ENCODE results near the gene SMYD5.
"Not testable (repeated sequence)": the region's sequence is repeated elsewhere in the genome, so short reads cannot be mapped to it uniquely, and the experiment has no call there.

Gene SMYD5

DNA sequence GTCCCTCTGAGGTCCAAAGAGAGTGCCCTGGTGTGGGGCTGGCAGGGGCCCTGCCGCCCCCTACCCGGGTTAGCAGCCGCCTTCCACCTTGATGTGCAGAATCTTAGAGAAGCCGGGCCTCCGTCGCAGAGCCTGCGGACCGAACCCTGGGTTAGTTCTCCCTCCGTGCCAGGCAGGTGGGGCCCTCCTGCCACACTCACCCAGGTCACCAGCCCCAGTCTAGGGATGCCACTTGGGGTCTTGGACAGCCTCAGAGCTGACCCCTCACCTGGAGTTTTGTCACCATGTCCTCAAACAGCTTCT is 44.8 kb downstream of the SMYD5 start:
- no peak for DNase-seq (ENCODE audit: low read depth in 1 of 2, low spot score in 1 of 2)

DNA sequence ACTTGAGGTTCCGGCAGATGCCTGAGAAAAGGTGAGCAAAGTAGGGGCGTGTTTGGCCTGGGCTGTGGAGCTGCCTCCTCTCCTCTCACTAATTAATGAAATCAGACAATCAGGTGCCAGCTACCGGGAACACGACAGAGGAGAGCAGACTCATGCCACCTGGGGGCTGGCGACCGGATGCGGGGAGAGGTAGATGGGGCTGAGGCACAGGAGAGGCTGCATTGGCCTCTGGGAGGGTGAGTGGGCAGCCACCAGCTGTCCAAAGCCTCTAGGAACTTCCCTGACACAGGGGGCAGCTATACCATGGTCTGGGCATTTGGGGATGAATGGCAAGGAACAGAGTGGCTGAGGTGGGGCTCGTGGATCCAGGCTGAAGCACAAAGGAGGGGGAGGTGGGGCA is 45.2 kb downstream of the SMYD5 start:
- DNase-seq (ENCODE audit: low read depth in 1 of 2, low spot score in 1 of 2), result no peak

DNA sequence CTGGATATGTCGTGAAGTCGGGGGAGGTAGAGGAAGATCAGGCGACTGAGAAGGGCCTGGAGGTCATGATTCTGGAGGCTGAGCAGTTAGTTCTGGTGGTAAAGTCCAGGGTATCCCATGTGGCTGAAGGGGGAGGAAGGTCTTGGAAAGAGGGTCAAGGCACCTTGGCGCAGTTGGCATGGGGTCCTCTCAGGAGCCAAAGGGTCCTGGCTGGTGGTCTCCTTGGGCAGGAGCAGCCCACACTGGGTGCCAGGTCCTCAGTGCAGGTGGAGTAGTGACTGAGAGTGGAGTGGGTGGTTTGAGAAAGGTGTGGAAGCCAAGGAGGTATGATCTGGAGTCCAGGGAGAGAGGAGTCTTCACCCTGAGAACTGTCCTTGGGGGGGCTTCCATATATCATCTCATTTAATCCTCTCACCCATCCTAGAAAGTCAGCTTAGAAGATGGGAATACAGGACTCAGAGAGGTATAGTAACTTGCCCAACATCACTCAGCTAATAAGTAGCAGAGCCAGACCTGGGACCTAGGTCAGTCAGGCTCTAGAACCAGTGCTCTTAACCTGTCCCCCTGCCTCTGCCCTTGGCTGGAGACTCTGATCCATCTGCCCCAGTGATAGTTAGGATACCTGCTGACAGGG is 45.8 kb downstream of the SMYD5 start:
- no peak for DNase-seq (ENCODE audit: low read depth in 1 of 2, low spot score in 1 of 2)

DNA sequence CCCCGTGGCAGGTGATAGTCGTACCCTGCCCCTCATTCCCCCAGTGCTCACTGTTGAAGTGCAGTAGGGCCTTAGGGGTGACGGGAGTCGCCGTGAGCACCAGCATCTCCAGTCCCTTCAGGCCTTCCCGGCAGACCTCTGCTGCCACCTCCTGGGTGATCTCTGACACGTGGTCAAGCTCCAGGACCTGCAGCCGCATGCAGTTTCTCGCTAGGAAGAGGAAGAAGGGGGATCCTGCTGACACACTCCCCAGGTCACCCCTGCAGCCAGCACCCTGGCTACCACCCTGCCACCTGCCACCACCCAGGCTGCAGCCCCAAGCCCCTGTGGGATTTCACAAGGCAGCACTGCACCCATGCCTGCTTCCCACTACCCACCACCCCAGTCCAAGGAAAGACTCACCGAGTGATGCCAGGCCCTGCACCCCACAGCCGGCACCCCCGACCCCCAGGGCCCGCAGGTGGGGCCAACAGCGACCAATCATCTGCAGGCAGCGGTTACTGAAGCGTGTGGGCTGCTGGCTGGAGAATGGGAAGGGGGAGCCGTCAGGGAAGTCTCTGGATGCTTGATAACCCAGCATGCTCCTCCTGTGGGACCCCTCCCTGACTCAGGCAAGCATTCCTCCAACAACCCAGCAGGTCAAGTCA is 46.4 kb downstream of the SMYD5 start:
- DNase-seq (ENCODE audit: low read depth in 1 of 2, low spot score in 1 of 2), result no peak

DNA sequence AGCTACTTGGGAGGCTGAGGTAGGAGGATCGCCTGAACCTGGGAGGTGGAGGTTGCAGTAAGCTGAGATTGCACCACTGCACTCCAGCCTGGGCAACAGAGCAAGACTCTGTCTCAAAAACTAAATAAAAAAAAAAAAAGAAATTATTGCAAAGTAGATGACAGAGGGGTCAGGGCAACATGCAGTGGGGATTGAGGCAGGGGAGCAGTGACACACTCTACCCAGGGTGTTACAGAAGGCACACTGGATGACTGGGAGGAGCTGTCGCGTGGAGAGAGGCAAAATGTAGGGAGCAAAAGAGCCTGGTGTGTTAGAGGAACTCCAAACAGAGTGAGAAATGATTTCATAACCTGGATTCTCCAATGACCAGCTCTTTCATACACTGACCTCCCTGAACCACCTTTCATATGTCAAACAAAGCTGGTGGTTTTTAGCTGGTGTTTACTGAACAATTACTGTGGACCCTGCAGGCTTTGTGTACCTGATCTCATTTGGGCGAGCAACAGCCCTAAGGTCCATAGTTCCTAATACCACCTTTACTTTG is 48.1 kb downstream of the SMYD5 start:
- no peak for DNase-seq (ENCODE audit: low read depth in 1 of 2, low spot score in 1 of 2)

DNA sequence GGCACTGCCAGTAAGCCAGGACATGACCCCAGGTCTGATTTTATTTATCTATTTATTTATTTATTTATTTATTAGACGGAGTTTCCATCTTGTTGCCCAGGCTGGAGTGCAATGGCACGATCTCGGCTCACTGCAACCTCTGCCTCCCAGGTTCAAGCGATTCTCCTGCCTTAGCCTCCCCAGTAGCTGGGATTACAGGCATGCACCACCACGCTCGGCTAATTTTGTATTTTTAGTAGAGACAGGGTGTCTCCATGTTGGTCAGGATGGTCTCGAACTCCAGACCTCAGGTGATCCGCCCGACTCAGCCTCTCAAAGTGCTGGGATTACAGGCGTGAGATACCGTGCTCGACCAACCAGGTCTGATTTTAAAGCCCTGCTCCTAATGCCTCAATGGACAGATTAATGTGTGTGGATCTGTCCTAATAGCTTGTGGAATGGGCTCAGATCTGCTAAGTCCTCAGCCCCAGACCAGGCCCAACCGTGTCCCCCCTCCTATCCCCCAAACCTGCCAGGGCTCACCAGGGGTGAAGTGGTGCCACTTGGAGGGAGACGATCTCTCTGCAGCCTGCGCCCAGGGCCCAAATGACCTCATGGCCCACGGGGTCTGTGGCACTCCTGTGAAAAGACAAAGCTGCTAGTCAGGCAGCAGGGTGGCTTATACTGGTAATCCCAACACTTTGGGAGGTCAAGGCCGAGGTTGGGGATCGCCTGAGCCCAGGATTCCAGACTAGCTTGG is 48.8 kb downstream of the SMYD5 start:
- DNase-seq (ENCODE audit: low read depth in 1 of 2, low spot score in 1 of 2), result not testable (repeated sequence)

DNA sequence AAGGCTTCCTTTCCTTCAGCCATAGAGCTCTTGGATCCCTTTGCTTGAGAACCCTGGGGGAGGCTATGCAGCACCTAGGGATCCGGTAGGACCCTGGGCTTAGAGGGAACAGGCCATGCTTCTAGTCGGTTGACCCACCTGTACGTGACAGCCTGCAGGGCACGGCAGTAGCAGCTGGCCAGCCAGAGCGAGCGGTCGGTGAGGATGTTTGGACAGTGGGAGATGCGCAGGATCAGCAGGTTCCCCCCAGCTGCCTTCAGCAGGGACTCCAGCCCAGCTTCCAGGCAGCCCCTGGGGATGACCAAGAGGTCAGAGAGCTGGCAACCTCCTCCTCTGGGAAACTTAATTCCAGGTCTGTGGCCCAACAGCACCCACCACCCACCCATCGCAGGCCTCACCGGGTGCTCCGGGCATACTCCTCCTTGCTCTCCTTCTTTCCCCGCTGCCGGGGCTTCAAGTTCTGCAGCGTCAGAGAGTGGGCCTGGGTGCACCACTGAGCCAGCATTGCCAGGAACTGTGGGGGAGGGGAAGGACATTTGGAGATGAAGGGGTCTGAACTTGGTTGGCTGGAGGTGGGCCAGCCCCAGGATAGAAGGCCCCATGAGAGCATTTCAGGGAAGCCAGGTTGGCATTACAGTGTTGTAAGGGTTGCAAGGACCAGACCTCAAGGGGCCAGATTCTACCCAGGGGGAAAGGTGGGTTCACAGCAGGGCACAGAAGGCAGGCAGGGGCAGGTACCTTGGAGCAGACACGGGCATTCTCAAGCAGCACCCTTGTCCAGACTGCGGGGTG is 49.7 kb downstream of the SMYD5 start:
- DNase-seq (ENCODE audit: low read depth in 1 of 2, low spot score in 1 of 2), result no peak

DNA sequence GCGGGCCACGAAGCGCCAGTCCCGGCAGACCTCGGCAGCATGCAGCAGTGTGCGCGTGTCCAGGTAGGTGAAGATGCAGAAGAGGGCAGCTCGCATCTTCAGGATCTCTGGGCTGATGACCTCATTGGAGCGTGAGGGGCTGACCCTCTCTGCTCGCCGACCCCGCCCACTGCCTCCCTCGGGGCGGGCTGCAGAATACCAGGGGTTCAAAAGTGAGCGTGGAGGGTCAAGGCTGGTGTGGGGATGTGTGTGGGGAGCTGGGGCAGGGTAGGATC is 50.2 kb downstream of the SMYD5 start:
- DNase-seq (ENCODE audit: low read depth in 1 of 2, low spot score in 1 of 2), result no peak

DNA sequence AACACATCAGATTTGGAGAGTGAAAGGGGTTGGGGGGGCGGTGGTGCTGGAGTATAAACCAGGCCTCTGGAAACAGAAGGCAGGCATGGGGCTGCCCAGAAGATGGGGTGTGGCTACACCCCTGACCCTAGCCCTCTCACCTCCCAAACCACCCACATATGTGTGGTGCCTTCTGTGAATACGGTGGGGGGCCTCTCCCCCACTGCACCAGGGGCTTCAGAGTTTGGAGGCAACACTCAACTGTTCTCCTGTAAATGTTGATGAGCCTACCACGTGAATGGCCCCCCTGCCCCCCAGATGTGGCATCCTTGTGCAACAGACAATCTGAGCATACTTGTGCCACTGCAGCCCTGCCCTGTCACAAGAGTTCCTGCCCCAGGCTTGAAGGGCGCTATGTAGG is 50.7 kb downstream of the SMYD5 start:
- DNase-seq (ENCODE audit: low read depth in 1 of 2, low spot score in 1 of 2), result no peak

DNA sequence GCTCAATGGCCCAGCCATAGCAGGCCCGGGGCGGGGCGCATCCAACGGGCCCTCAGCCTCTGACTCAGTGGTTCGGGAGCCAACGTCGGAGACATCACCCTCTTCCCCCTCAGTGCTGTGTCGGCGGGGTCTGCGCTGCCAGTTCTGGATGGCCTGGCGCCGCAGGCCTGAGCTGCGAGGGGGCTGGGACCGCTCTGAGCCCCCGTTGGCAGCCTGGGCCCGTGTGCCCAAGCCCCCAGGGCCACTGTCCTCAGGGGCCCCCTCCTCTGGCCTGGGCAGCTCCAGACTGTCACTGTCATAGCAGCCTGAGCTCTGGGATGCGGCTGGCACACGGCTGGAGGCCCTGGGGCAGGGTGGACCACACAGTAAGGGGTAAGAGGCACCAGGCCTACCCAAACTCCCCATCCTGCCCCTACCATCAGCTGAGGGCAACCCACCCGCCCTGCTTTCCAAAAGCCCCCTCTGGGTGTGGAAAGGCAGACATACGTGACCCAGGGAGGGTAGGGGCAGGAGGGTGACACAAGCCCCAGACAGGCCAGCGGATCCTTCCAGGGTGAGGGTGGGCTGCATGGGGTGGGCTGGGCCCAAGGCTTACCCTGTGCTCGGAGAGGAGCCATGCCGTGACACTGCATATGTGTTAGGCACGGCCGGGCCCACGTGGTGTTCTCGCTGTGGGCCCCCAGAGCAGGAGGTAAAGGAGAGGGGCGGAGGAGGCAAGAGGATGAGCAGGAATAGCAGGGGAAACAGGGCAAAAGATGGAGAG is 51.4 kb downstream of the SMYD5 start:
- no peak for DNase-seq (ENCODE audit: low read depth in 1 of 2, low spot score in 1 of 2)

DNA sequence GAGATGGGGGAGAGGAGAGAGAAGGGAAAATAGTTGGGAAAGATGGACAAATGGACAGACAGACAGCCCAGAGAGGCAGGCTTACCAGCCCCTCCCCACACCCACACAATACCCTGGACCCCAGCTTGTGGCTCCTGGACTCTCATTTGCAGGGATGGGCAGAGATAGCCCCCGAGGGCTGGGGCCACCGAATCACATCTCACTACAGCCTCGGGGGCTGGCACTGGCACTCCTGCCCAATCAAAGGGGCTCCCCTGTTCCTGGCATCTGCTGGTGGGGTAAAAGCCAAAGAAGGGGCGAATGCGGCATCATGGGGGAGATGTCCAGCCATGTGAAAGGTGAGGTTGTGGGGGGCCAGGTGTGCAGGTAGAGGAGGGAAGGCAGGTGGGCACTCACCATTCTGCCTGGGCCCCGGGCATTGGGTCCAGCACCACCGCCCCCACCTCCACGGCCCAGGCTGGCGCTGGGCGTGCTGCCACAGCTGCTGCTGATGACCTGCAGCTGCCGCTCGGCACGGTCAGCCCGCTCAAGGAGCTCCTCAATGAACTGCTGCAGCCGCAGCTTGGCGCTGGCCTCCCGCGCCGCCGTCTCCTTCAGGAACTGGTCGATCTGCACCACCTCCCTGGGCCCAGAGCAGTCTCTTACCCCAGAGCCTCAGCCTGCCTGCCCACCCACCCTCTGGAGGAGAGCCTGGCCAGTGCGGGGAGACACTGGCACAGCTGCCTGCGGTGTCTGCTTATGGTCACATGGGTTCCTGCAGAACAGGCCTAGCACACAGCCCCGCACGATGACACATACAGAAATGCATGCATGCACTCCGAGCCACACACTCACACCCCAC is 52.2 kb downstream of the SMYD5 start:
- no peak for DNase-seq (ENCODE audit: low read depth in 1 of 2, low spot score in 1 of 2)

DNA sequence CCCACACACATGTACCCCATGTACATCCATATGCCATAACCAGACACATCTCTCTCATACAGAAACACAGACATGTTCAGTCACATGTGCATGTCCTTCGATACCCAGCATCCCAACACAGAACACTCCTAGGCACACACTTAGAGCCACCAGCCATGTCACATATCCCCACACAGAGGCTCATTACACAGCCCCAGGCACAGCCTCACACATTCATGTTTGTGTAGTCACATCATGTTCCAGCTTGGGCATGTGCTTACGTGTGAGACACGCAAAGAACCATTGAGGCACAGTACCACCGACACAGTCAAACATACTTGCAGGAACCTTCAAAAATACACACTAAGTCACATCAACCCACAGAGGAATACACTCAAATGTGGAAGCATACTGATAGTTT is 53.0 kb downstream of the SMYD5 start:
- no peak for DNase-seq (ENCODE audit: low read depth in 1 of 2, low spot score in 1 of 2)

DNA sequence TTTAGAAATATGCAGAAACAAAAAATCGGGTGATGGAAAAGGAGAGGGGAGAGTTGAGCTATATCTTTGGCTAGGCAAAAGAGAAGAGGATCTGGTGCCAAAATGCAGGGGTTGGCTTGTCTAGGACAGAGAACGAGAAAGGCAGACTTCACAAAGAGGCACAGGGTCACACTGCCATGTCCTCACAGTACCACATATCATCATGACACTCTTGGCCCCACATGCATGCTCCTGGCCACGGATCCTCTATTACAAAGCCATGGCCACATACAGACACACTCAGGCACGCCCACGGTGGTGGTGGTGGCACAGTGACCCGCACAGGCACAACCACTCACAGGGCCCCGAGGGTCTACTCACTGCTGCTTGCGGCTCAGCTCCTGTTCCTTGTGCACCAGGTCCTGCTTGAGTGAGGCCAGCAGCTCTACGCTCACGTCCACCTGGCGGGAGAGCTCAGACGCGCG is 54.4 kb downstream of the SMYD5 start:
- DNase-seq (ENCODE audit: low read depth in 1 of 2, low spot score in 1 of 2), result no peak

DNA sequence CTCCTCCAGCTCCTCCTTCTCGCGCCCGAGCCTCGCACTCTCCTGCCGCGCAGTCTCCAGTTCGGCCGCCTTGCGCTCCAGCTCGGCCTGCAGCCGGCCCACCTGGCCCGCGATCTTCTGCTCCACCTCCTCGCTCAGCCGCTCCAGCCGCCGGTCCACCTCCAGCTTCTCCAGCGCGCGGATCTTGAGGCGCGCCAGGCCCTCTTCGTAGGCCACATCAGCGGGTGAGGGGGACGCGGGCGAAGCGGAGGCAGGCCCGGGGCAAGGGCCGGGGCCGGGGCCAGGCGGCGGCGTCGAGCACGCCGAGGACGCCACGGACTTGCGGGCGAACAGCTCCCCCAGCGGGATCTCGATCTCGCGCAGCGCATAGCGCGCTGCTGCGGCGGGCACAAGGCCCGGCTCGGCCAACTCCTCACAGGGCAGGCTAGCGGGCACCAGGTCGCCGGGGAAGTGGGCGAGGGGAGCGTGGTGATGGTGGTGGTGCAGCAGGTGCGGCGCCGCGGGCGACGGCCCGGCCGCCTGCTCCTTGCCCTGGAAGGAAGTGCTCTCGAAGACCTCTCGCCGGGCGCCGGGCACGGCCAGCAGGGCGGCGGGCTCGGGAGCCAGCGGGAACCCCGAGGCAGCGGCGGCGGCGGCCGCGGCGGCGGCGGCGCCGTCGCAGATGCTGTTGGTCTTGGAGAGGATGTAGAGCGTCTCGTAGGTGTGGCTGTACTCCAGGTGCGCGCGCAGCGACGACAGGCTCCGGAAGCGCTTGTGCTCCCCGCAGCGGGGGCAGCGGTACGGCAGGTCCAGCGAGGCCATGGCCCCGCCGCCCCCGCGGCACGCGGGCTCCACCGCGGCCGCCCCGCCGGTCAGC is 55.0 kb downstream of the SMYD5 start:
- DNase-seq (ENCODE audit: low read depth in 1 of 2, low spot score in 1 of 2), result peak; percentile 55 to 76

DNA sequence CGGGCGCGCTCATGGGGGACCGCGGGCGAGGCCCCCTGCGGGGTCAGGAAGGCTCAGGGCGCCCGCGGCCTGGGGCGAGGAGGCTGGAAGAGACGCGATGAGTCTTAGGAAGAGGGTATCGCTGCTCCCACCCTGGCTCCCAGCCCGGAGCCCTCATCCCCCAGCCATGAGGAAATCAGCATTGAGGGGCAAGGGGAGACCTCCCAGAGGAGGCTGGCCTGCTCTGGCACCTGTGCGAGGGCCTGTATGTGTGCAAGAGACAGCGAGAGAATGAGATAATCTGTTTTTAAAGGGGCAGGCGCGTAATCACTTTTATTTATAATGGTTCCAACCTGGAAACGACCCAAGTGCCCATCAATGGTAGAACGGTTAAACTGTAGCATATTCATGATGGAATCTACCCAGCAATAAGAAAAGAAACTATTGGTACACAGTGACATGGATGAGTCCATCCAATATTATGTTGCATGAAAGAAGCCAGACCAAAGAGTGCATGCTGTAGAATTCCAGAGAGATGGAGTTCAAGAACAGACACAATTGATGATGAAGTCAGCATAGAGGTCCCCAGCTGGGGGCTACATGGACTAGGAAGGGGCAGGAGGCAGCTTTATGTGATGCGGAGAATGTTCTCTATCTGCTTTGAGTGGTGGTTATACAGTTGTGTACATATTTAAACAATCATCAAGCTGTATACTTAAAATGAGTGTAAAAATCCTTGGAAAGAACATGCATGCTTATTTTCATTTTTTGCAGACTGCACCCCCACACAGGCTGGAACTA is 55.8 kb downstream of the SMYD5 start:
- no peak for DNase-seq (ENCODE audit: low read depth in 1 of 2, low spot score in 1 of 2)

DNA sequence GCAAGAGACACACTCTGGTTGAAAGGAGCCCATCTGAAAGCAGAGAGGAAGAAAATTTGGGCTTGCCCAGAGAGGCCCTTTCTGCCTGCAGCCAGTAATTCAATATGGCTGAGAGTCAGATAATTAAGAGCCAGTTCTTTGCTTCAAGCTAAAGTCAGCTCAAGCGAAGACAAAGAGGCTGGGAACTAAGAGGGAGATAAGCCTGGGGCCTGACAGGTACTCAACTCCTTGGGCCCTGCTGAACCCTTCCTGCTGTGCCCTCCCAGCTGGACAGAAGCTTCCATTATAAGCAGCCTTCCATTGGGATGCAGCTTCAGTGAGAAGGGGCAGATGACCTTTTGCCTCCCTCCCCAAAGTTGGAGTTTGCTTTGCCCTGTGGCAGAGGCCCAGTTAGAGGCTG is 58.2 kb downstream of the SMYD5 start:
- no peak for DNase-seq (ENCODE audit: low read depth in 1 of 2, low spot score in 1 of 2)

Data from activated T-helper 1 cell treated with anti-CD3 and anti-CD28 coated beads, Interleukin-2, amount 50 U/mL, for 16 hours (primary cell).